Stimulated activated naive CD8-positive, alpha-beta T cell treated with anti-CD3 and anti-CD28 coated beads, Interleukin-15, Interleukin-2, amounts not matched to agents 100 ng/mL and 50 ng/mL, for 24 hours (primary cell): ENCODE results near the gene CENPP.
A peak's percentile ranks its signal among the peaks of the same experiment; 100 is the strongest.

Experiments
- H3K27ac Mint-ChIP-seq: one replicate; pipeline ENCODE4 v1.8.0; 2021; ENCODE audit warnings: mild to moderate bottlenecking, mixed read lengths
- H3K27me3 Mint-ChIP-seq: one replicate; pipeline ENCODE4 v1.8.0; 2021; ENCODE audit warnings: mixed read lengths
- H3K36me3 Mint-ChIP-seq: one replicate; pipeline ENCODE4 v1.8.0; 2021; ENCODE audit warnings: low read depth, mixed read lengths
- H3K4me1 Mint-ChIP-seq: one replicate; pipeline ENCODE4 v1.8.0; 2021; ENCODE audit warnings: low read depth, mixed read lengths
- H3K4me3 Mint-ChIP-seq: one replicate; pipeline ENCODE4 v1.8.0; 2021; ENCODE audit warnings: mild to moderate bottlenecking, mixed read lengths
- H3K9me3 Mint-ChIP-seq: one replicate; pipeline ENCODE4 v1.8.0; 2021; ENCODE audit warnings: mixed read lengths

Gene CENPP

DNA sequence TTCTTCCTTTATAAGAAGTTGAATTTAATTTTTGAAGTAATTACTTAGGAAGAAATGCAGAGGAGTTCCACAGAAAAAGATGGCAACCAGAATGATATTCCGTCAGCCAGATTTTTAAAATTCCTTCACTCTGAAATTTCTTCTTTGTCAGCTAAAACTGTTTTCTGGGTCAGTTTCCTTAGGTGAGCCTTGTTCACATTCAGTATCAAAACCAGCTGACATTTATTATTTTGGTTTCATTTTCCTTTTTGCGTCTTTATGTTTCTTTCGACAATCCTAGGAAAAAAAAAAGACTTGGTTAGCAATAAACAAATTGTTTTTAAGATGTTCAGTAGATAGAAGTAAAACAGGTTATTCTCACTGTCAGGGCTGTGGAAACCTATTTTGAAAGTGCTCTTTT is 28.1 kb upstream of the CENPP start:
- H3K27ac Mint-ChIP-seq, result no peak overlapping the region

DNA sequence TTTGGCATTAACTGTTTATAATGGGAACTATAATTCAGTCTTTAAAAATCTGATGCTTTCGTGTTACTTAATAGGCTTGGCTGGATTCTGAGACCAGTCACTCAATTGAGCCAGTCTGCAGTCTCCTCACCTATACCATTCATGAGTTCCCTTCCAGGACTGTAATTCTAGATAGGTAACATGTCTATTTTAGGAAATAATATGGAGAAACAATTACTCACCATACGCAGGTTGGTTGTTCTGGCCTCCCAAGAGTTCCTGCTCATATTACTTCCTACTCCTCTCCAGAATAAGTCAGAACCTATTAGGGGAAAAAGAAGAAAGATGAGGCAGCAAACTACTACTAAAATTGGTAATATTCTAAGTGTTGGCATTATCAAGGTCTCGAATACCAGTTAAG is 27.7 kb upstream of the CENPP start:
- Mint-ChIP-seq H3K36me3 (peaks cover 63% of the 10 kb centered on the region), H3K9me3 (no peaks in the 10 kb centered on the region), H3K4me1 (peaks cover 41% of the 10 kb centered on the region), H3K27ac (no peak overlapping the region), H3K4me3 (no peak overlapping the region), H3K27me3 (no peaks in the 10 kb centered on the region)

More for the DNA sequence above, 28.1 kb upstream of the CENPP start:
- peaks cover 62% of the 10 kb centered on the region for H3K36me3 Mint-ChIP-seq
- H3K4me3 Mint-ChIP-seq, result peak overlapping the region; percentile 44
- H3K27me3 Mint-ChIP-seq, result no peaks in the 10 kb centered on the region
- H3K9me3 Mint-ChIP-seq, result no peaks in the 10 kb centered on the region
- H3K4me1 Mint-ChIP-seq, result peaks cover 45% of the 10 kb centered on the region

DNA sequence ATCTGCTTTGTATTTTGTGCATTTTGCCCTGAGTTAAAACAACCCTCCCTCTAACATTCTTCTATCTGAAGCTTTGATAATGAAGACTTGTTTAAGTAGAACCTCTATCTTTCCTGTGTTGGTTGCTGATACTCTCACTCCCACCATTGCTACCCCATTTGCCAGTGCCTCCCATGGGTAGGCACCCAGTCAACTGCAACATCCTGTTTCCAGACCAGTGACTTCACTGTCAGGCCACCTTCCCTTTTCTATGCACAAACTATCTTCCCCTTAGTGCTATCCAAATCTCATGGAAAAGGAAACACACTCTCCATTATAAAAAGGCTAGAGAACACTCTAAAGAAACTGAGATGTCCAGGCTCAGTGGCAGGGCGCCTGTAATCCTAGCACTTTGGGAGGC is 26.6 kb upstream of the CENPP start:
- Mint-ChIP-seq H3K9me3 (no peaks in the 10 kb centered on the region), H3K4me3 (no peak overlapping the region), H3K27ac (peak overlapping the region; percentile 38), H3K36me3 (peaks cover 68% of the 10 kb centered on the region), H3K4me1 (peaks cover 34% of the 10 kb centered on the region), H3K27me3 (no peaks in the 10 kb centered on the region)

DNA sequence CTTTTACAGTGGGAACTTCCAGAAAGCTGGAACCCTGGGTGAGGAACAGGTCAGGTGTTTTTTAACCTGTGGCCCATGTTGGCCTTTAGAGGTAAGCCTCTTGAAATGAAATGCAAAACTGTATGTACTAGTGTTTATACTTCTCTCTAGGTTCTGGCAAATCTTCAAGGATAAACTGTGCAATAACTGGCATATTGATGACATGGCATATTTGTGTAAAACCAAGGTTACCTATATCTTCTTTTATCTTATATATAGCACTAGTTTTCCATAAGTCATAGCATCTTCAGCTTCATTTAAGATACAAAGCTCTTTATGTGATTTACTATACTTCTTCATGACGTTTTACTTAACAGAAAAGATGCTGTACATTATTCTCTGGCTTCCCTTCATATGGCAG is 24.8 kb upstream of the CENPP start:
- no peaks in the 10 kb centered on the region for H3K27me3 Mint-ChIP-seq
- peaks cover 76% of the 10 kb centered on the region for H3K36me3 Mint-ChIP-seq
- H3K4me1 Mint-ChIP-seq, result peaks cover 18% of the 10 kb centered on the region
- no peak overlapping the region for H3K27ac Mint-ChIP-seq
- no peak overlapping the region for H3K4me3 Mint-ChIP-seq
- H3K9me3 Mint-ChIP-seq, result no peaks in the 10 kb centered on the region

DNA sequence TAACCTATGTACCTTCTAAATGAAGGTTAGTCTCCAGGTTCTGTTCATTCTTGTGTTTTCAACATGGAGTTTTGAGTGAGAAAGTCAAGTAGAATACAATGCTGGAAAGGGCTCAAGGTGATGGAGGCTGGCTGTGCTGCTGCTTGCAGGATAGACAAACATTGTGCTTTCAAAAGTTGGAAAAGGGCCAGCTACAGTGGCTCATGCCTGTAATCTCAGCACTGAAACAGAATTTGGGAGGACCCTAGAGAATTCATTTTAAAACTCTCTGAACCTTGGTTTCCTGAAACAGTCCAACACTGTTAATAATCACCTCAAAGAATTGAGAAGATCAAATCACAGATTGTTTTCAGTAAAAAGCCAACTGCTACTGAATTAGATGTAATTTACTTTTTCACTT is 16.9 kb upstream of the CENPP start:
- no peak overlapping the region for H3K4me3 Mint-ChIP-seq
- peaks cover 18% of the 10 kb centered on the region for H3K4me1 Mint-ChIP-seq
- peaks cover 77% of the 10 kb centered on the region for H3K36me3 Mint-ChIP-seq
- no peaks in the 10 kb centered on the region for H3K27me3 Mint-ChIP-seq
- no peaks in the 10 kb centered on the region for H3K9me3 Mint-ChIP-seq
- H3K27ac Mint-ChIP-seq, result peak overlapping the region; percentile 2

DNA sequence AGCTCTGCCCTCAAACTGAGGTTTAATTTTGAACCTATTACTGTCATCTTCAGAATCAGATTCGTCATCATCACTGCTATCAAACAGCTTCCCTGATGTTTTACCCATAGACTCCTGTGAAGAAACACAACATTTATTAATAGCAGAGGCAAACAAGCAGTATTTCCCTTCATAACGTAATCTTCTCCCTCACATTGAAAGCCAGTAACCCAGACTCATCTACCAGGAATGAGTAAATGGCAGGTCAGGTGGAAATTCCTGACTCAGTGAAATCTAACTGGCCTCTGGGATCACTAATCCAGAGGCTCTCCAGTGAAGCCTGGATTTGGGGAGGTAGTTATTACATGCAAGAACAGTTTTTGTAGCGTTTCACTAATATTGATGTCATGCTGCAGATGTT is 15.2 kb upstream of the CENPP start:
- no peaks in the 10 kb centered on the region for H3K9me3 Mint-ChIP-seq
- H3K27me3 Mint-ChIP-seq, result no peaks in the 10 kb centered on the region
- H3K4me1 Mint-ChIP-seq, result peaks cover 21% of the 10 kb centered on the region
- no peak overlapping the region for H3K27ac Mint-ChIP-seq
- H3K36me3 Mint-ChIP-seq, result peaks cover 80% of the 10 kb centered on the region
- H3K4me3 Mint-ChIP-seq, result no peak overlapping the region

DNA sequence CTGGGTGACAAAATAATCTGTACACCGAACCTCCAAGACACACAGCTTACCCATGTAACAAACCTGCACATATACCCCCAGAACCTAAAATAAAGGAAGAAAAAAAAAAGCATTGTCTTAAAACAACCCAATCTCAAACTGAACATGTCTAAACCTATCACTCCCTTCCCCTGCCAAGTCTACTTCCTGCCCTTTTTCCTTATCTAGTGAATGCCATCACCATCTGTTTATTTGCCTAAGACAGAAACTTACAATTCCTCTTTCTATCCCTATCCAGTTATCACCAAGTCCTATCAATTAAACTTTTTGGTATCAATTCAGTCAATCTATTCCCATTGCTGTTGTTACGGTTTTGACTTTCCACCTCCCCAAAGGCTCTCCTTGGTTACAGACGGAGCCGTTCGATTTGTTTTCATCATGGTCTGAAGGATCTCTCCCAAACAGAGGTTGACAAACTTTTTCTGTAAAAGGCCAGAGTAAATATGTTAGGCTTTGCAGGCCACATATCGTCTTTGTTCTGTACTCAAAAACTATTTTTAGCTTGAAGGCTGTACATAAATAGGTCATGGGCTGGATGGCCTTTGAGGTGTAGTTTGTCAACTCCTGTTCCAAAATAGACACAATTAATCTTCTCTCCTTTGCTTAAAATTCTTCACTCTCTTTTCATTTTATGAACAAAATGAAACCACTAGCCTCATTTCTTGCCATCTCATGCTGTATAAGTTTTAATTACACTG is 12.7 kb upstream of the CENPP start:
- H3K9me3 Mint-ChIP-seq, result no peaks in the 10 kb centered on the region
- no peak overlapping the region for H3K4me3 Mint-ChIP-seq
- H3K27ac Mint-ChIP-seq, result peak overlapping the region; percentile 6
- H3K4me1 Mint-ChIP-seq, result peaks cover 27% of the 10 kb centered on the region
- H3K36me3 Mint-ChIP-seq, result peaks cover 85% of the 10 kb centered on the region
- no peaks in the 10 kb centered on the region for H3K27me3 Mint-ChIP-seq

DNA sequence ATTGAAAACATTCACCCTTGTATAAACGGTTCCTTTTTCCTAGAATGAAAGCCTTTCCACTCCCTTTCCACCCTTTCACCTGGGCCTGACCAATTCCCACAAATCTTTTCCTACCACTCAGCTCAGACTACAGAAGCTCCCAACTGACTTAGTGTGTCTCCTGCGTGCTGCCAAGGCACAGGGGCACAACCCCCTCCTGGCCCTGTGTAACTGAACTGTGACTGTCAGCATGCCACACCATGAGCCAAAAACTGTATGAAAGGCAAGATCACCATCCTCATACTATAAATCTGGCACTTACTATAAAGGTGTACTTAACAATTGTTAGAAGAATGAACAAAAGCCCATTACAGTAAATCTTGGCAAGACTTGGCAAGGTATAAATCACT is 12.1 kb upstream of the CENPP start:
- no peak overlapping the region for H3K4me3 Mint-ChIP-seq
- peaks cover 85% of the 10 kb centered on the region for H3K36me3 Mint-ChIP-seq
- no peaks in the 10 kb centered on the region for H3K9me3 Mint-ChIP-seq
- H3K27ac Mint-ChIP-seq, result peak overlapping the region; percentile 63
- peaks cover 27% of the 10 kb centered on the region for H3K4me1 Mint-ChIP-seq
- no peaks in the 10 kb centered on the region for H3K27me3 Mint-ChIP-seq

DNA sequence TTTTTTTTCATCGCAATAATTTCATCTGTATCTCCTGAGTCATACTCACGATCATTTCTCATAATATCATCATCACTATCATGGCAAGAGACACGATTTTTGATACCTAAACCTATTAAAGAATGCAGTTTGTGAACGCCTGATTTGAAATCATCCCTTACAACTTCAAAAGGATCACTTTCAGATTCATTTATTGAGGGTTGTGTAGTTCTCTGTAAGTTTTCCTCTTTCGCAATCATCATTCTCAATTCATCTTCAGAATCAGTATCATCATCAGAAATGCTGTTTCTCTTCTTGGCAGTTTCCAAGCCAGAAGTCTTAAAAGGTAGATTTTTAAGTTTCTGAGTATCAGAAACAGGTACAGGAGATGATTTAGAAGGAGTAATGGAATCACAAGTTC is 10.3 kb upstream of the CENPP start:
- H3K27ac Mint-ChIP-seq, result no peak overlapping the region
- no peak overlapping the region for H3K4me3 Mint-ChIP-seq
- H3K9me3 Mint-ChIP-seq, result no peaks in the 10 kb centered on the region
- H3K4me1 Mint-ChIP-seq, result peaks cover 27% of the 10 kb centered on the region
- H3K36me3 Mint-ChIP-seq, result peaks cover 85% of the 10 kb centered on the region
- H3K27me3 Mint-ChIP-seq, result no peaks in the 10 kb centered on the region

DNA sequence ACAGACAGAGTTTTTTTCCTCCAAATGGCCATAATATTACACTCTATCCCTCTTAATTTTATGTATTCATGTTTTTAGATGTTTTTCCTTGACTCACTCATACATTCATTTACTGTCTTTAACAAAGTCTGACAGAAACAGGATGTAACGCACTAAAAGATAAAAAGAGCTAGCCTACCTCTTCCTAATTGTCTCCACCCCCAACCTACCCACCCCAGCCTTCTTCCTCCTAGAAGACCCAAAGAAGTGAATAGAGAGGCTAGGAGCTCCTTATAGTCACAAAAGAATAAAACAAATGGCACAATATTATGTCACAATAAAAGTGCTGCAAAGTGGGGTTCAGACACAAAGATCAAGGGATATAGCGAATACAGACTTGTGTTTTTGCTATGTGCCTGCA is 1.3 kb upstream of the CENPP start:
- Mint-ChIP-seq H3K4me1 (peaks cover 40% of the 10 kb centered on the region), H3K27me3 (no peaks in the 10 kb centered on the region)

DNA sequence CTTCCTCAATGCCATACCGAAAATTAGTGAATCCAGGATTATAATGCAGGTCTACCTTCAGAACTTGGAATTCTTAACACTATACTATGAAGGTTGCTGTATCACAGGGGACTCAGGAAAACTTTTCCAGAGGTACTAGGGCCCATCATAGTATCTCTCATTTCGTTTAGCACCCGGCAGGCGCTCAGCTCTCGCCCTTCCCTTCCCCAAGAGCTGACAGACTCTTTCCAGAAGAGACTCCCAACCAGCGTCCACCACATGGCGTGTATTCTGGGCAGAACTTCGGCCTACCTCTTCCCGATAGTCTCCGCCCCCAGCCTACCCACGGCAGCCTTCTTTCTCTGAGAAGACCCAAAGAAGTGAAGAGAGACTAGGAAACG is 874 bp upstream of the CENPP start:
- Mint-ChIP-seq H3K36me3 (peaks cover 35% of the 10 kb centered on the region), H3K9me3 (no peaks in the 10 kb centered on the region), H3K27me3 (no peaks in the 10 kb centered on the region), H3K4me3 (peak overlapping the region; percentile 97), H3K27ac (peak overlapping the region; percentile 99), H3K4me1 (peaks cover 40% of the 10 kb centered on the region)

More for the DNA sequence above, 1.3 kb upstream of the CENPP start:
- peaks cover 40% of the 10 kb centered on the region for H3K36me3 Mint-ChIP-seq
- H3K9me3 Mint-ChIP-seq, result no peaks in the 10 kb centered on the region
- peak overlapping the region; percentile 99 for H3K27ac Mint-ChIP-seq
- peak overlapping the region; percentile 97 for H3K4me3 Mint-ChIP-seq

DNA sequence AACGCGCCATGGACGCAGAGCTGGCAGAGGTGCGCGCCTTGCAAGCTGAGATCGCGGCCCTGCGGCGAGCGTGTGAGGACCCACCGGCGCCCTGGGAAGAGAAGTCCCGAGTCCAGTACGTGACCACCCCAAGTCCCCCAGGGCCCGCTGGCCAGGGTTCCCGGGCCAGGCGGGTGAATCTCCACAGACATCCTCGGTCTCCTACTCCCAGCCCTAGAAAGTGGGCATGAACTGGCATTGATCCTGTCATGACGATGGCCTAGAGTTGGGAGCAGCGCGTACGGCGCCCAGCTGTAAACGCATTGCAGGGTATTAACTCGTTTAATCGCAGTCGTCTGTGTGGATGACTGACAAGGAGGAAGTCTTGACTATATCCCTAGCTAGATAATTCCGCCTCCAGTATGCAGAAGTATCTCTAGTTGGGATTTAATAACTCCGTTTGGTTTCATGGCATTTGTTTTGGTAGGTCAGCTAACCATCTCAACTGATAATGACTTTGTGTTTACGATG is 293 bp downstream of the CENPP start:
- Mint-ChIP-seq H3K4me1 (peaks cover 40% of the 10 kb centered on the region), H3K27me3 (no peaks in the 10 kb centered on the region), H3K36me3 (peaks cover 33% of the 10 kb centered on the region), H3K9me3 (no peaks in the 10 kb centered on the region), H3K4me3 (peak overlapping the region; percentile 97), H3K27ac (peak overlapping the region; percentile 99)

DNA sequence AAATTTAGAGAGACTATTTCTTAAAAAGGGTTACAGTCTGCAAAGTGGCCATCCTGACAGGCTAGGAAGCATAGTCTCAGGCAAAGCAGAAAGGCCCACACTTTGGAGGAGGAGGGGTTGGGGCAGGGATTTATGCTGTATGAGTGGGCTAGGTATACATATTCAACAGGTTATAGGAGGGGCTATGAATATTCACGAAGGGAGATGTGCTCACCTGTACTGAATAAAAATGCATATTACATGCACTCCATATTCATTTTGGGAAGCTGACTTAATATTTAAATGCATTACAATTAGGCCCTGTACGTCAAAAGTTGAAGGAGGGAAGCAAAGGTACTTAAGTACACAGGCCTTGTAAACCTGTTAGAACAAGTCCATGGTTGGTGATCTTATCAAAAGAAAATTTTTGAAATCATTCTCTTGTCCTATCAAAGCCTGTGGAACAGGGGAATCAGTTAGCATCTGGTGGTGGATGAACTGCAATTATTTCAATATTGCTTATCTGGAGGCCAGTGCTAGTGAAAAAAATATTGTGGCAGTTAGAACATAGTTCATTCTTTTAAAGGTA is 1.6 kb downstream of the CENPP start:
- H3K36me3 Mint-ChIP-seq, result peaks cover 27% of the 10 kb centered on the region
- H3K4me1 Mint-ChIP-seq, result peaks cover 40% of the 10 kb centered on the region
- H3K9me3 Mint-ChIP-seq, result no peaks in the 10 kb centered on the region
- H3K27ac Mint-ChIP-seq, result peak overlapping the region; percentile 99
- H3K27me3 Mint-ChIP-seq, result no peaks in the 10 kb centered on the region
- H3K4me3 Mint-ChIP-seq, result peak overlapping the region; percentile 97

DNA sequence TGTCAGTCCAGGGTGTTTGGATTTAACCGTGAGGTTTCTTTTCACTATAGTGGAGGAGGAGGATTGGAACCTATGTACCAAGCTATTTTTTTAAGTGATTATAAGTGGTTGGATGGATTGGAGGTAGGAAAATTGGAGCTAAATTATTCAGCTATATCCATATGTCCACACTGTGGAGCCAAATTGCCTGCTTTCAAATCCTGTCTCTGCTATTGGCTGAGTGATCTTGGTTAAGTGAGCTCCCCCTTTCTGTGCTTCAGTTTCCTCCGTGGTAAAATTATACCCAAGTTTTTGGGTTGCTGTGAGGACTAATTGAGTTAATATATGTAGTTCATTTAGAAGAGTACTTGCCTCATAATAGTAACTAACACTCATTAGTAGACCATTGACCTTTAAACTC is 2.5 kb downstream of the CENPP start:
- Mint-ChIP-seq H3K4me3 (no peak overlapping the region), H3K27ac (no peak overlapping the region), H3K4me1 (peaks cover 33% of the 10 kb centered on the region), H3K36me3 (peaks cover 27% of the 10 kb centered on the region), H3K9me3 (no peaks in the 10 kb centered on the region), H3K27me3 (no peaks in the 10 kb centered on the region)

DNA sequence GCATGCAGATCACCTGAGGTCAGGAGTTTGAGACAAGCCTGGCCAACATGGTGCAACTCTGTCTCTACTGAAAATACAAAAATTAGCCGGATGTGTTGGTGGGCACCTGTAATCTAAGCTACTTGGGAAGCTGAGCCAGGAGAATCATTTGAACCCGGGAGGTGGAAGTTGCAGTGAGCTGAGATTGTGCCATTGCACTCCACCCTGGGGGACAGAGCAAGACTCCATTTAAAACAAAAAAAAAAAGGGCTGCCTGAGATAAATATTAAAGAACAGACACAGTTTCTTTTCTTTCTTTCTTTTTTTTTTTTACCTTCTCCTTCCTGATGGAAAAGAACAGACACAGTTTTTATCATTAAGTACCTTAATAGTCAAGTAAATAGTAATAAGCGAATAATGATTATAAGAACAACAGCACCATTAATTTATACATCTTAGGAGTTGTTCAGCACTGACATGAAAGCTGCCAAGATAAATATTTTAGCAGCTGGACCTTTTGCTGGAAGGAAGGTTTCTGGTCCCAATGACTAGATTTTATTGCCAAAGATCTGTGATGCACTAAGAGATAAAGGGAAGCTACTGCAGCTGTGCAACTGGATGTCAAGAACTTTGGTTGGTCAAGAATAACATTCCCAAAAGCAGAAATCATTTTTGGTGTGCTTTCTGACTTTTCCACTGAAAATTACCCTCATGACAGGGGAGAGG is 7.0 kb downstream of the CENPP start:
- no peaks in the 10 kb centered on the region for H3K27me3 Mint-ChIP-seq
- H3K9me3 Mint-ChIP-seq, result no peaks in the 10 kb centered on the region
- H3K4me3 Mint-ChIP-seq, result no peak overlapping the region
- H3K36me3 Mint-ChIP-seq, result peaks cover 47% of the 10 kb centered on the region
- H3K27ac Mint-ChIP-seq, result no peak overlapping the region
- H3K4me1 Mint-ChIP-seq, result peaks cover 8% of the 10 kb centered on the region
